HG03565 (cell line): ENCODE results near the gene TCF19.

Experiments
- ATAC-seq: cut with Tn5 transposase; IDR thresholded peaks from one replicate; pipeline ENCODE4 v1.9.1; 2021; ENCODE audit warnings: mild to moderate bottlenecking, moderate library complexity; ENCODE audit not compliant: unreplicated experiment

Gene TCF19, protein sequence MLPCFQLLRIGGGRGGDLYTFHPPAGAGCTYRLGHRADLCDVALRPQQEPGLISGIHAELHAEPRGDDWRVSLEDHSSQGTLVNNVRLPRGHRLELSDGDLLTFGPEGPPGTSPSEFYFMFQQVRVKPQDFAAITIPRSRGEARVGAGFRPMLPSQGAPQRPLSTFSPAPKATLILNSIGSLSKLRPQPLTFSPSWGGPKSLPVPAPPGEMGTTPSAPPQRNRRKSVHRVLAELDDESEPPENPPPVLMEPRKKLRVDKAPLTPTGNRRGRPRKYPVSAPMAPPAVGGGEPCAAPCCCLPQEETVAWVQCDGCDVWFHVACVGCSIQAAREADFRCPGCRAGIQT

GRCh38 chr6:31158140-31158862, at the start of gene TCF19:
TSS of gene TCF19 (plus strand) at chr6:31158589. CDS start at chr6:31159470, 881 bp downstream.
- ATAC-seq: peak; percentile 65

GRCh38 chr6:31110825-31111582, 47.4 kb upstream of the TCF19 start:
- ATAC-seq: no peak

- ATAC-seq: no peak
Observed at GRCh38 chr6:31111712-31112111, 46.7 kb upstream of the TCF19 start.

- ATAC-seq: no peak
Observed at GRCh38 chr6:31112478-31112877, 45.9 kb upstream of the TCF19 start, which contains the start of gene C6orf15. TSS of gene C6orf15 (minus strand) at chr6:31112575. CDS start at chr6:31112555, 20 bp downstream.

DNA sequence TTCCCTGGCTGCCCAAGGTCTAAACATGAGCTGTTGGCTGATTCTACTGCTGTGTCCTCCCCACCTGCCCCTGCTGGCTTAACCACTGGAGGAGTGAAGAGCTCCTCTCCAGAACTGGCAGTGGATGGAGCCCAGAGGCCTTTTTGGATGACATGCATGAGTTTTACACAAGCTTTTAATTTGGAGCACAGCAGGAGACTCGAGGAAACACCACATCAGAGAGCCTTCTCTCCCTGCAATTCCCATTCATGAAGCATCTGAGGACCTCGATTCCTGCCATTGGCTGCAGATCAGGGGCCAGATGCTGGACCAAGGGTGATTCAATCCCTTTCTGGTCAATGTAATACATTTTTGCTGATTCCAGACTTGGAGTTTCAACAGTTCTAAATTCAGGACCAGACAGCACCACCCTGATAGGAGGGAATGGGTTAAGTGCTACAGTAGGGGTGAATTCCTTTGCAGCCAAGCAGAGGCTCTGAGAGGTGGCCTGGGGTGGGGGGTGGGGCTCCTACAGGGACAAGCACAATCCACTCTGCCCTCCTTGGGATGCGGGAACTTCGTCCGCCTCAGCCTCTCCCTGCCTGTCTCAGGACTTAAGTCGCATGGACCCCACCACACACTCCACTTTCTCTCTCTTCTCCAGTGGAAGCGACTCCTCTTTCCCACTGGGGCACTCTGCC, 44.4 kb upstream of the TCF19 start:
- ATAC-seq: no peak

DNA sequence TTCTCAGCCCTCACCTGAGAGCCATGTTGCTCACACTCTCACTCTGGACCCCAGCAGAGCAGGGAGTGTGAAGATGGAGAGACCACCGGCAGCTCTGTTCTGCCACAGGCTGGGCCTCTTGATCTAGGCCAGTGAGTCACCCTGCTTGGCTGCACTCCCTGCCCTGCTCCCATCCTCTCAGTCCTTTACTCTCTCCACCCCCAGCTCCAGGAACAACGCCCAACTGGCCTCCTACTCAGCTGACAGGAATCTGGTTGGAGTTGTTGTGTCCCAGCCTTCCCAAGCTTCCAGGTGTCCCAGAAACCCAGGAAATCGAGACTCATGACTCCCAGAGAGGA, 43.9 kb upstream of the TCF19 start, which contains the start of gene PSORS1C1:
PSORS1C1 (plus strand) TSS at position 260 of the 338 bp plus-strand sequence. CDS start 14,833 bp downstream, outside the sequence.
- no peak for ATAC-seq

DNA sequence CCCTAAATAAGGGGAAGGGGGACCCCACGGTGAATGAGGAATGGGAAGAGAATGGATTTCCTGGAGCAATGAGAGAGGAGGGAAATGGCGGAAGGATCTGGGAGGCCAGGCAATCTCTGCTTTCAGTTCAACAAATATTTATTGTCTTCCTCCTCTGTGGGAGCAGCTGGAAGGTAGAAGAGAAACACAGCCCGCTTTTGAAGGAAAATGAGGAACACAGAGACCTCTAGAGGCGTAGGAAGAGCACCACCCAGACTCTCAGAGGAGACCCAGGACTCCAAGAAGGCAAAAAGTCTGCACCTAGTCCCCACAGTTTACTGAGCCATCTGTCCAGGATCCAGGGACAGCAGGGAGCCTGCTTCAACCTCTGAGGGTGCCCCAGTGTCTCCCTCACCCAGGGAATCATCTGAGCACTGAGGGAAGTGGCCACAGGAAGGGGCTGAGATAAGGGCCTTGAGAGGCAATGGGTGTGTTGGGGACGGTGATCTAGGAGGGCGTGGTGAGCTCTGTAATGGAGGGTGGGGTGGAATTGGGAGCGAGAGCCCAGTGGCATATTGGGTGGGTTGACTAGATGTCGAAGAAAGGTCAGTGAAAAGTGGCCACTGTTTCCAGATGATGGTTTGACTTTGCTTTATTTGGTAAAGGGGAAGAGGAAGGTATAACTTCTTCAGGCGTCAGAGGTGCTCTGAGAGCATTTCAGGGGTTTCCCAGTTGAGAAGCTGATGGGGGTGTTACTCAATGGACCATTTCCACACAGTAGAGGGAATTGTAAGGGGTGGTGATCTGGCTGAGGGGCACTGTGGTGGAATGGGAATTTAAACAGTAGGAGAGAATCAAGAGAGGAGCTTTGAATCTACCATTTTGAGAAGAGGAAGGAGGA, 43.2 kb upstream of the TCF19 start:
- ATAC-seq: no peak

GRCh38 chr6:31115941-31116560, 42.3 kb upstream of the TCF19 start:
- no peak for ATAC-seq

DNA sequence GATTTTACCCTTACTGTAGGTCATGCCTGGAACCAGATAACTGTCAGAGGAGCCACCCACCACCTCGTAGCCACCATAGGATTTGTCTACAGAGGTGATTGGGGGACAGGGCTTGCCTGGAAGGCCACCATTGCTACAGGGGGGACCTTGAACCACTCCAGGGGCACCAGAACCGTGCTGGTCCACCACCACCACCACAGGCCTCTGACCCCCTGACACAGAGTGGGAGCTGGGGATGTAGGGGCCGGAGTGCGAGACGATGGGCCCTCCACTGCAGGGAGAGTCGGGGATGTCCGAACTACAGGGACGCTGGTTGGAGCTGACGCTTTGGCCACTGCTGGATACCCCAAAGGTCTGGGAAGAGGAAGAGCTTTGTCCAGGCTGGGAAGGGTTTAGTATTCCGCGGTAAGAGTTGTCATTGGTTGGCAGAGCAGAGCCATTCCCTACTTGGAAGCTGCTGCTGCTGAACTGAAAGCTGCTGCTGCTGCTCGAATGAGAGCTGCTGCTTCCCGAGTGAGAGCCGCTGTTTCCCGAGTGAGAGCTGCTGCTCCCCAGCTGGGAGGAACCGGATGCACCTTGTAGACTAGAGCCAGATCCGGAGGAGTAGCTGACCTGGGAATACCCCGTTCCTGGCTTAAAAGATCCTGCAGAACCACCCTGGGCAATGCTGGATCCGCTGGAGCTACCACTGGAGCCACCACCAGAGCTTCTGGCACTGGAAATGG, 41.6 kb upstream of the TCF19 start:
- ATAC-seq: no peak

DNA sequence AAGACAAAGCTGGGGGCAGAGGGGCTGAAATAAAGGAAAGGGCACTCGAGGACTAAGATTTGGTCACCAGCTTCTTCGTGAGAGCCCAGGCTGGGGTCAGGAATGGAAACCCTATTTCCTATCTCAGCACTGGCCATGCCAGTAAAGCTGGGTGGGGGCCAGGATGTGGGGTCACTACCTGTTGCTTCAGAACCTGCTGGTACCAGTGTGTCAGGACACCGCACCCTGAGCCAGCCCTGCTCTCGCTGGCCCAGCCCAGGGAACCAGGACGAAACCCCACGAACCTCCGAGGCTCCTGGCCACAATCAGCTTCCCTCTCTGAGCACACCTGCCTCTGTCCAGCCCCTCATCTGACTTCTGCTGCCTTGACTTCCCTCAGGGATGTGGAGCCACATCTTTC, 40.2 kb upstream of the TCF19 start:
- no peak for ATAC-seq

DNA sequence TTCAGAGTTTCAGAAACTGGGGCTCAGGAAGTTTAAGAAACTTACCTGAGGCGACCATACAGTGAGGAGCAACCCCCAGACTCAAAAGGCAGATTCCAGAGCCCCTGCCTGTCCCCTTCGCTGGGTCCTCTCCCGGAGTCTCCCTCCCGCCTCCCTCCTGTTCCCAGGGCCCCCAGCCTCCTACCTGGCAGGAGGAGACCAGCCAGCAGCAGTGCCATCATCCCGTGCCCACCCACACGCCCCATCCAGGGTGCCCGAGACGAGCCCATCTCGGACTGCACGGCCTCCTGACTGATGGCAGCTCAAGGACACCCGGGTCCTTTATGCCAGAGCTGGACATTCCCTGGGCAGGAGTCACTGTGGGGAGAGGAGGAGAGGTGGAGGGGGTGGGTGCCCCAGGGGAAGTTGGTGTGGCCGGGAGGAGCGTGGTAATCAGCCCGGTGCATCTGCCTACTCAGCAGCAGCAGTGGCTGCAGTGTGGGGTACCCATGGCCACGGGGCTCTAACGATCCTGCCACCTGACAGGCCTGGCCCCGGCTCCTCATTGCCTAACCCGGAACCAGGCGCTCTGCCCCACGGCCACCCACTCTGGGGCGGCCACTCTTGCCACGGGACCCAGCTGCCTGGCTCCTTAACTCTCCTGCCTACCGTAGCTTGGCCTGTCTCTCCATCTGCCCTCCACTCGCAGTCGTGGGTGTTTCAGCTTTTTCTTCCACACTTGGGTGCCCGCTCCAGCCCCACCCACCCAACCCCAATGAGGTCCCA, 38.1 kb upstream of the TCF19 start, which contains the start of gene CDSN:
CDSN (minus strand) TSS at position 296 of the 765 bp plus-strand sequence; CDS start at position 269, 27 bp downstream.
- no peak for ATAC-seq

- no peak for ATAC-seq
Observed at GRCh38 chr6:31121131-31121790, 37.1 kb upstream of the TCF19 start.

GRCh38 chr6:31122791-31123706, 35.3 kb upstream of the TCF19 start:
- no peak for ATAC-seq

DNA sequence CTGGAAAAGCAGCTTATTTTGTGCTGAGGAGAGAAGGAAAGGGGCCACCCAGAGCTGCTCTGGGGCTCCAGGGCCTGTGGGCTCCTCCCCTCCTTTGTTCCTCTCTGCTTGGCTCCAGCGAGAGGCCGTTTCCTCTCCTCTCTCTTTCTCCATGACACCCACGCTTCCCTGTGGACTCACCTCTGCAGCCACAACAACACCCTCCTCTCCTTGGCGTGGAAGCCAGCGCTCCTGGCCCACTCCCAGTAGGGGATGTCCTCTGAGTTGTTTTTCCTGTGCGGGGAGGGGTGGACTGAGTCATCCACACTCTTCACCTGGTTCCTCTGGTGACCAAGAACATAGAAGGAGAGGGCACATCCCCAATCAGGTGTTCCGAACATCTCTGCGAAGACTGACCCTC, 33.2 kb upstream of the TCF19 start:
- no peak for ATAC-seq

- ATAC-seq: no peak
Observed at GRCh38 chr6:31125586-31126363, 32.6 kb upstream of the TCF19 start.
